T-helper 17 cell (primary cell): ENCODE measurements around the gene ICA1. TPM values are rescaled to one million over a fixed set of nuclear protein-coding genes. Genes with fewer than 3 reads are reported as not detected.

ENCODE experiments used
- ATAC-seq: fragments of 150-1000 bp; cut with Tn5 transposase; 2 replicates; pipeline ENCODE4 v1.10.0; 2021; ENCODE audit warnings: mild to moderate bottlenecking, moderate library complexity
- DNase-seq, 3 donors: peaks; one replicate each; pipeline versions ENCODE4 v3.0.0 to v3.0.0-alpha.2; 2020 to 2021
- H3K9me3 ChIP-seq: one replicate; pipeline ENCODE4 v1.7.0; 2013; ENCODE audit warnings: low read length, mild to moderate bottlenecking; ENCODE audit not compliant: control insufficient read depth, poor library complexity, severe bottlenecking
- H3K27ac Mint-ChIP-seq: one replicate; pipeline ENCODE4 v1.8.0; 2022; ENCODE audit warnings: mild to moderate bottlenecking, moderate library complexity, mixed read lengths
- H3K27me3 Mint-ChIP-seq: one replicate; pipeline ENCODE4 v1.8.0; 2022; ENCODE audit warnings: mixed read lengths
- H3K36me3 Mint-ChIP-seq: one replicate; pipeline ENCODE4 v1.8.0; 2022; ENCODE audit warnings: low read depth, mixed read lengths
- H3K4me1 Mint-ChIP-seq: one replicate; pipeline ENCODE4 v1.8.0; 2022; ENCODE audit warnings: mild to moderate bottlenecking, mixed read lengths
- H3K4me3 Mint-ChIP-seq: one replicate; pipeline ENCODE4 v1.8.0; 2022; ENCODE audit warnings: mild to moderate bottlenecking, moderate library complexity, mixed read lengths
- total RNA-seq, 4 donors: library from RNA in 2 of 4; stranded (reverse) in 2 of 4; gene quantifications; one replicate each; pipeline ENCODE4 v1.2.3 and lab custom pipeline; 2022 to 2026

Gene ICA1
- total RNA-seq, 2 donors from 2014 or later, result 4.5 to 12.8 TPM

GRCh38 chr7:8284606-8285005, 22.6 kb upstream of the ICA1 start:
- H3K9me3 ChIP-seq, result no peaks in the 10 kb centered on the region
- ATAC-seq, result no peak
- H3K27ac Mint-ChIP-seq, result no peak overlapping the region
- peaks cover 19% of the 10 kb centered on the region for H3K27me3 Mint-ChIP-seq
- no peak overlapping the region for H3K4me3 Mint-ChIP-seq
- DNase-seq, result no peak
- no peaks in the 10 kb centered on the region for H3K4me1 Mint-ChIP-seq
- H3K36me3 Mint-ChIP-seq, result no peaks in the 10 kb centered on the region

- ATAC-seq, result no peak
- no peak overlapping the region for H3K27ac Mint-ChIP-seq
Measured at GRCh38 chr7:8283968-8284367, 22.0 kb upstream of the ICA1 start.

GRCh38 chr7:8282871-8283270, 20.9 kb upstream of the ICA1 start:
- Mint-ChIP-seq H3K36me3 (no peaks in the 10 kb centered on the region), H3K27ac (peak overlapping the region; percentile 27), H3K4me3 (no peak overlapping the region), H3K27me3 (peaks cover 25% of the 10 kb centered on the region), H3K4me1 (no peaks in the 10 kb centered on the region)
- DNase-seq (no peak), ATAC-seq (no peak)
- no peaks in the 10 kb centered on the region for H3K9me3 ChIP-seq

More at GRCh38 chr7:8283968-8284367, 22.0 kb upstream of the ICA1 start:
- DNase-seq, result no peak
- no peaks in the 10 kb centered on the region for H3K9me3 ChIP-seq
- Mint-ChIP-seq H3K4me3 (no peak overlapping the region), H3K4me1 (no peaks in the 10 kb centered on the region), H3K36me3 (no peaks in the 10 kb centered on the region), H3K27me3 (peaks cover 19% of the 10 kb centered on the region)

- Mint-ChIP-seq H3K36me3 (no peaks in the 10 kb centered on the region), H3K27ac (no peak overlapping the region), H3K27me3 (peaks cover 18% of the 10 kb centered on the region), H3K4me1 (no peaks in the 10 kb centered on the region), H3K4me3 (no peak overlapping the region)
- DNase-seq (no peak), ATAC-seq (no peak)
- H3K9me3 ChIP-seq, result no peaks in the 10 kb centered on the region
Measured at GRCh38 chr7:8282162-8282561, 20.2 kb upstream of the ICA1 start.

GRCh38 chr7:8278183-8278582, 16.2 kb upstream of the ICA1 start:
- no peaks in the 10 kb centered on the region for H3K36me3 Mint-ChIP-seq
- H3K4me3 Mint-ChIP-seq, result no peak overlapping the region
- peaks cover 18% of the 10 kb centered on the region for H3K27me3 Mint-ChIP-seq
- no peak overlapping the region for H3K27ac Mint-ChIP-seq
- DNase-seq, result no peak
- no peaks in the 10 kb centered on the region for H3K4me1 Mint-ChIP-seq
- H3K9me3 ChIP-seq, result no peaks in the 10 kb centered on the region
- ATAC-seq, result no peak

GRCh38 chr7:8277394-8277982, 15.5 kb upstream of the ICA1 start:
- Mint-ChIP-seq H3K27me3 (peaks cover 18% of the 10 kb centered on the region), H3K27ac (no peak overlapping the region), H3K36me3 (no peaks in the 10 kb centered on the region), H3K4me3 (no peak overlapping the region), H3K4me1 (no peaks in the 10 kb centered on the region)
- H3K9me3 ChIP-seq, result no peaks in the 10 kb centered on the region
- no peak for ATAC-seq
- DNase-seq, result no peak

- H3K36me3 Mint-ChIP-seq, result no peaks in the 10 kb centered on the region
- DNase-seq (no peak), ATAC-seq (no peak)
- no peaks in the 10 kb centered on the region for H3K9me3 ChIP-seq
- H3K4me3 Mint-ChIP-seq, result no peak overlapping the region
- H3K27me3 Mint-ChIP-seq, result peaks cover 36% of the 10 kb centered on the region
- no peaks in the 10 kb centered on the region for H3K4me1 Mint-ChIP-seq
- H3K27ac Mint-ChIP-seq, result no peak overlapping the region
Measured at GRCh38 chr7:8274589-8274988, 12.6 kb upstream of the ICA1 start.

GRCh38 chr7:8271960-8272359, 10.0 kb upstream of the ICA1 start:
- no peaks in the 10 kb centered on the region for H3K9me3 ChIP-seq
- no peak for ATAC-seq
- Mint-ChIP-seq H3K4me1 (no peaks in the 10 kb centered on the region), H3K27ac (no peak overlapping the region), H3K4me3 (no peak overlapping the region), H3K27me3 (peaks cover 36% of the 10 kb centered on the region), H3K36me3 (no peaks in the 10 kb centered on the region)
- DNase-seq, result no peak

GRCh38 chr7:8263048-8263447, 1.1 kb upstream of the ICA1 start:
- peaks cover 5% of the 10 kb centered on the region for H3K4me1 Mint-ChIP-seq
- no peaks in the 10 kb centered on the region for H3K9me3 ChIP-seq
- H3K27ac Mint-ChIP-seq, result no peak overlapping the region
- no peaks in the 10 kb centered on the region for H3K36me3 Mint-ChIP-seq
- H3K27me3 Mint-ChIP-seq, result peaks cover 67% of the 10 kb centered on the region
- DNase-seq, result no peak
- H3K4me3 Mint-ChIP-seq, result peak overlapping the region; percentile 72
- no peak for ATAC-seq

- no peaks in the 10 kb centered on the region for H3K36me3 Mint-ChIP-seq
- no peaks in the 10 kb centered on the region for H3K9me3 ChIP-seq
- DNase-seq, result no peak
- no peak for ATAC-seq
- H3K4me3 Mint-ChIP-seq, result peak overlapping the region; percentile 85
- peaks cover 59% of the 10 kb centered on the region for H3K27me3 Mint-ChIP-seq
- H3K4me1 Mint-ChIP-seq, result peaks cover 5% of the 10 kb centered on the region
- no peak overlapping the region for H3K27ac Mint-ChIP-seq
Measured at GRCh38 chr7:8260871-8261694, 884 bp downstream of the ICA1 start.

- Mint-ChIP-seq H3K4me1 (peaks cover 5% of the 10 kb centered on the region), H3K36me3 (no peaks in the 10 kb centered on the region), H3K4me3 (no peak overlapping the region), H3K27ac (no peak overlapping the region), H3K27me3 (peaks cover 45% of the 10 kb centered on the region)
- DNase-seq (no peak), ATAC-seq (no peak)
- no peaks in the 10 kb centered on the region for H3K9me3 ChIP-seq
Measured at GRCh38 chr7:8259586-8260222, 2.3 kb downstream of the ICA1 start.

- no peak for DNase-seq
- H3K27ac Mint-ChIP-seq, result no peak overlapping the region
- no peak for ATAC-seq
- H3K27me3 Mint-ChIP-seq, result peaks cover 42% of the 10 kb centered on the region
- H3K4me1 Mint-ChIP-seq, result peaks cover 5% of the 10 kb centered on the region
- no peak overlapping the region for H3K4me3 Mint-ChIP-seq
- H3K36me3 Mint-ChIP-seq, result peaks cover 2% of the 10 kb centered on the region
- no peaks in the 10 kb centered on the region for H3K9me3 ChIP-seq
Measured at GRCh38 chr7:8258734-8259133, 3.2 kb downstream of the ICA1 start.

GRCh38 chr7:8258166-8258565, 3.8 kb downstream of the ICA1 start:
- H3K27me3 Mint-ChIP-seq, result peaks cover 37% of the 10 kb centered on the region
- H3K36me3 Mint-ChIP-seq, result peaks cover 2% of the 10 kb centered on the region
- ATAC-seq (no peak), DNase-seq (no peak)
- no peak overlapping the region for H3K27ac Mint-ChIP-seq
- no peak overlapping the region for H3K4me3 Mint-ChIP-seq
- peaks cover 5% of the 10 kb centered on the region for H3K4me1 Mint-ChIP-seq
- H3K9me3 ChIP-seq, result no peaks in the 10 kb centered on the region
